SK-N-SH (cell line): ENCODE results near the gene PTPRB. TPM values are rescaled to one million over a fixed set of nuclear protein-coding genes. Genes with fewer than 3 reads are reported as not detected.

Experiments
- CTCF ChIA-PET: fragments of 300-600, 350-600 bp; formaldehyde crosslinking; extraction: SDS; loops from one replicate; lab custom pipeline; 2021; lab: Yijun Ruan, JAX
- POLR2A ChIA-PET: fragments of 350-600 bp; sonication (Branson Sonifier 250); formaldehyde crosslinking; extraction: SDS; loops from one replicate; lab custom pipeline; 2020; ENCODE audit warnings: antibody characterized with exemption, inconsistent platforms; lab: Yijun Ruan, JAX
- DNase-seq: peaks from one replicate; pipeline ENCODE4 v3.0.0; 2012
- H2AFZ ChIP-seq: fragments of 200-600 bp; sonication (generic); 2 replicates; pipeline ENCODE4 v1.8.1; 2016; ENCODE audit warnings: antibody characterized with exemption, mild to moderate bottlenecking, low read depth
- H3F3A ChIP-seq: fragments of 200-600 bp; sonication (generic); replicated peaks from 2 replicates; pipeline ENCODE3; 2016; ENCODE audit warnings: antibody characterized with exemption, mild to moderate bottlenecking; ENCODE audit not compliant: insufficient read depth
- H3K27ac ChIP-seq, 2 experiments: fragments of 200-500 bp in 1 of 2; fragments of 200-600 bp in 1 of 2; sonication (Bioruptor generic) in 1 of 2; sonication (generic), shearing (Covaris generic) in 1 of 2; 2 replicates each; pipeline versions ENCODE4 v1.5.1 to v1.6.1; 2014 to 2016; ENCODE audit warnings: low read depth in 2 of 2, inconsistent platforms in 1 of 2, low read length in 1 of 2, mild to moderate bottlenecking in 1 of 2, mixed read lengths in 1 of 2
- H3K27me3 ChIP-seq: fragments of 200-600 bp; sonication (generic), shearing (Covaris generic); 2 replicates; pipeline ENCODE4 v1.6.1; 2016; ENCODE audit warnings: mixed run types; ENCODE audit not compliant: insufficient read depth
- H3K36me3 ChIP-seq, 2 experiments: fragments of 200-500 bp in 1 of 2; fragments of 200-600 bp in 1 of 2; sonication (Bioruptor generic) in 1 of 2; sonication (generic) in 1 of 2; replicated peaks in 1 of 2; 2 replicates each; pipeline versions ENCODE3 to v1.5.1; 2014 to 2016; ENCODE audit warnings: low read length in 1 of 2, mild to moderate bottlenecking in 1 of 2; ENCODE audit not compliant: insufficient read depth in 2 of 2, control insufficient read depth in 1 of 2
- H3K4me1 ChIP-seq, 2 experiments: fragments of 200-500 bp in 1 of 2; fragments of 200-600 bp in 1 of 2; sonication (Bioruptor generic) in 1 of 2; sonication (generic), shearing (Covaris generic) in 1 of 2; 2 replicates each; pipeline versions ENCODE4 v1.5.1 to v1.6.1; 2014 to 2016; ENCODE audit warnings: low read depth in 1 of 2, low read length in 1 of 2, mixed run types in 1 of 2; ENCODE audit not compliant: insufficient read depth in 2 of 2, control insufficient read depth in 1 of 2
- H3K4me2 ChIP-seq: fragments of 200-600 bp; sonication (generic), shearing (Covaris generic); 2 replicates; pipeline ENCODE4 v1.6.1; 2017; ENCODE audit warnings: mixed run types
- H3K4me3 ChIP-seq, 2 experiments: fragments of 200-500 bp in 1 of 2; fragments of 200-600 bp in 1 of 2; sonication (Bioruptor generic) in 1 of 2; sonication (generic), shearing (Covaris generic) in 1 of 2; 2 replicates each; pipeline versions ENCODE4 v1.5.1 to v1.8.1; 2014 to 2016; ENCODE audit warnings: low read depth in 2 of 2, inconsistent platforms in 1 of 2, low read length in 1 of 2, mild to moderate bottlenecking in 1 of 2, mixed read lengths in 1 of 2, moderate library complexity in 1 of 2
- H3K79me2 ChIP-seq: fragments of 200-600 bp; sonication (generic); 2 replicates; pipeline ENCODE4 v1.8.1; 2017; ENCODE audit warnings: mild to moderate bottlenecking; ENCODE audit not compliant: insufficient read depth
- H3K9ac ChIP-seq: fragments of 200-600 bp; sonication (generic); 2 replicates; pipeline ENCODE4 v1.6.1; 2017; ENCODE audit warnings: mixed run types
- H3K9me2 ChIP-seq: fragments of 200-600 bp; sonication (generic); 2 replicates; pipeline ENCODE4 v1.6.1; 2017; ENCODE audit warnings: mixed run types
- H3K9me3 ChIP-seq: fragments of 200-600 bp; sonication (generic); 2 replicates; pipeline ENCODE4 v1.6.1; 2017; ENCODE audit warnings: mixed run types, mild to moderate bottlenecking, moderate library complexity
- H4K20me1 ChIP-seq: fragments of 200-600 bp; sonication (generic); 2 replicates; pipeline ENCODE4 v1.6.1; 2017; ENCODE audit warnings: mild to moderate bottlenecking, mixed run types; ENCODE audit not compliant: insufficient read depth
- CTCF ChIP-seq: fragments of 200-600 bp; sonication (generic); IDR thresholded peaks from 2 replicates; pipeline ENCODE4 v1.6.1; 2017; ENCODE audit warnings: antibody characterized with exemption, mild to moderate bottlenecking, moderate library complexity
- ELF1 ChIP-seq: IDR thresholded peaks from 2 replicates; pipeline ENCODE4 v1.4.0; 2012
- EP300 ChIP-seq, 2 experiments: IDR thresholded peaks; 2 replicates each; pipeline versions ENCODE4 v1.4.0 to v1.6.1; 2012; ENCODE audit warnings: borderline replicate concordance in 1 of 2, low read depth in 1 of 2, low read length in 1 of 2
- EZH2phosphoT487 ChIP-seq: fragments of 200-600 bp; sonication (generic); IDR thresholded peaks from 2 replicates; pipeline ENCODE4 v1.6.1; 2017; ENCODE audit warnings: low read depth, mixed run types, mild to moderate bottlenecking, antibody characterized with exemption, moderate library complexity, borderline replicate concordance
- GABPA ChIP-seq: IDR thresholded peaks from 2 replicates; pipeline ENCODE4 v1.4.0; 2012; ENCODE audit warnings: low read depth, mild to moderate bottlenecking
- GATA2 ChIP-seq: sonication (generic); formaldehyde crosslinking; IDR thresholded peaks from 2 replicates; pipeline ENCODE4 v1.5.0; 2020; ENCODE audit warnings: mild to moderate bottlenecking, missing genetic modification reagents
- MAX ChIP-seq: IDR thresholded peaks from 2 replicates; pipeline ENCODE4 v1.4.0; 2012; ENCODE audit warnings: low read depth
- MXI1 ChIP-seq: IDR thresholded peaks from 2 replicates; pipeline ENCODE4 v1.6.1; 2012; ENCODE audit warnings: mild to moderate bottlenecking, low read depth, low read length, improper control_type of control experiment
- NRF1 ChIP-seq: IDR thresholded peaks from 2 replicates; pipeline ENCODE4 v1.6.1; 2012; ENCODE audit warnings: low read depth, mild to moderate bottlenecking, low read length
- RAD21 ChIP-seq: IDR thresholded peaks from 2 replicates; pipeline ENCODE4 v1.6.1; 2012; ENCODE audit warnings: mild to moderate bottlenecking, low read length
- RCOR1 ChIP-seq: fragments of 150-350 bp; IDR thresholded peaks from 2 replicates; pipeline ENCODE4 v1.6.1; 2017; ENCODE audit warnings: antibody characterized with exemption, low read length
- REST ChIP-seq: IDR thresholded peaks from 2 replicates; pipeline ENCODE4 v1.6.1; 2012; ENCODE audit warnings: mild to moderate bottlenecking, low read depth, low read length, moderate library complexity
- RXRA ChIP-seq: IDR thresholded peaks from 2 replicates; pipeline ENCODE4 v1.4.0; 2012; ENCODE audit warnings: low read depth, mild to moderate bottlenecking, borderline replicate concordance
- SIN3A ChIP-seq: IDR thresholded peaks from 2 replicates; pipeline ENCODE4 v1.6.1; 2012; ENCODE audit warnings: low read depth, mild to moderate bottlenecking, low read length, moderate library complexity, borderline replicate concordance
- TEAD4 ChIP-seq: IDR thresholded peaks from 2 replicates; pipeline ENCODE4 v1.4.0; 2012; ENCODE audit warnings: mild to moderate bottlenecking, borderline replicate concordance; ENCODE audit not compliant: insufficient read depth
- WGBS: methylation state at CpG from one replicate; pipeline ENCODE4 v1.1.6; 2017; ENCODE audit warnings: low lambda C conversion rate; 5-methylcytosine and 5-hydroxymethylcytosine counted together
- polyA plus RNA-seq, 3 experiments: library from polyadenylated mRNA; depleted of rRNA; stranded (reverse); fragments of >200 nt; gene quantifications; 2 replicates each; pipeline ENCODE4 v1.2.3, GENCODE V29; 2012
- TF ChIP-seq, protein P1 (sequence below): IDR thresholded peaks from 2 replicates; pipeline ENCODE4 v1.4.0; 2012; ENCODE audit warnings: low read depth, borderline replicate concordance

PTPRB gene
- polyA plus RNA-seq, 1 of the 3 experiments (the other 2 are of a cell fraction), result 1.1 TPM

- no peaks in the 10 kb centered on the region for H3K27me3 ChIP-seq
- ChIA-PET CTCF (interaction anchor here (1.5 kb wide), 1 partner anchor 47 kb away, joined by 3 read pairs; no protein-coding TSS in a partner anchor), POLR2A (no interaction called here)
- H3K4me1 ChIP-seq, result no peaks in the 10 kb centered on the region
- H3K9me3 ChIP-seq, result no peaks in the 10 kb centered on the region
- TF ChIP-seq CTCF, result no peak
- no peak for TF ChIP-seq EZH2phosphoT487
- TF ChIP-seq REST, result no peak
- no peak for TF ChIP-seq MXI1
- TF ChIP-seq NRF1, result no peak
- TF ChIP-seq RCOR1, result no peak
- TF ChIP-seq ELF1, result no peak
- TF ChIP-seq EP300 (IDR thresholded peaks at IDR 0.05; ENCODE audit: borderline replicate concordance in 1 of 2, low read depth in 1 of 2, low read length in 1 of 2), result no peak
- TF ChIP-seq, protein P1, sequence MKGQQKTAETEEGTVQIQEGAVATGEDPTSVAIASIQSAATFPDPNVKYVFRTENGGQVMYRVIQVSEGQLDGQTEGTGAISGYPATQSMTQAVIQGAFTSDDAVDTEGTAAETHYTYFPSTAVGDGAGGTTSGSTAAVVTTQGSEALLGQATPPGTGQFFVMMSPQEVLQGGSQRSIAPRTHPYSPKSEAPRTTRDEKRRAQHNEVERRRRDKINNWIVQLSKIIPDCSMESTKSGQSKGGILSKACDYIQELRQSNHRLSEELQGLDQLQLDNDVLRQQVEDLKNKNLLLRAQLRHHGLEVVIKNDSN, result no peak
- TF ChIP-seq RAD21, result no peak
- no peak for TF ChIP-seq SIN3A
- TF ChIP-seq GATA2, result no peak
- no peak for TF ChIP-seq RXRA
- no peak for TF ChIP-seq GABPA
- no peak for TF ChIP-seq MAX
- no peak for TF ChIP-seq TEAD4
- 72% methylated on average over 3 of the region's 3 CpGs for WGBS
- H3K9ac ChIP-seq, result no peak overlapping the region
- H2AFZ ChIP-seq, result no peak overlapping the region
- H3K9me2 ChIP-seq, result no peaks in the 10 kb centered on the region
- H3K4me2 ChIP-seq, result no peak overlapping the region
- H4K20me1 ChIP-seq, result no peaks in the 10 kb centered on the region
- no peaks in the 10 kb centered on the region for H3K36me3 ChIP-seq
- H3F3A ChIP-seq, result no peaks in the 10 kb centered on the region
- no peak overlapping the region for H3K27ac ChIP-seq
- no peaks in the 10 kb centered on the region for H3K79me2 ChIP-seq
- H3K4me3 ChIP-seq, result no peak overlapping the region
- DNase-seq, result no peak
These were observed 107.6 kb downstream of the PTPRB start for GRCh38 chr12:70529647-70530046.
